ENCODE results near the gene PPP1R12A.

The PPP1R12A gene

DNA sequence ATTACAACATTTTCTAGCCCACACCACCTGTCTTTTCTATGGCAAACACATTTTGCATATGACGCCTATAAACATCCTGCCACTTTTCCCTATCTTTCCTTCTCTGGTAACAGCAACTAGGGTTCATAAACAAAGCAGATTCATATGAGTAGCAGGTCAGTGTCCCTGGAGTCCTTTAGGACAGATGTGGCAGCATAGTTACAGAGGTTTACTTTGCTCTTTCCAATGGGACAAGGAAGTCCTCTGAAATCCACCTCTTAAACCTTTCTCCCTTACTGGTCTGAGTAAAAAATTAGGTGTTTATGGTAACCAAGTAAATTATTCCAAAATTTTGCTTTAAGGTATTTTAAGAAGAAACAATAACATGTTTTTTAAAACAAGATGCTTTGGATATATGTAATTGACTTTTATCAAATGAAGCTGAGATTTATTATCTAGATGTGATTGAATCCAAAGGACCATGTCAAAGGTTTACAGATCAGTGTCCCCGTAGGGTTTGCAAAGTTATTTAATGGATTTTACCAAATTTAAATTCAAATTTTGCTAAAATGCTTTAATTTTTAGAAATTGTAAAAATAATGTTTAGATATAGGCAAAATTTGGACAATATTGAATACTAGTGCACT is 164.9 kb downstream of the PPP1R12A start:
- in situ Hi-C loops (cut with MboI; ENCODE audit: low sequenced_read_pairs) = no loop called here

- in situ Hi-C loops (cut with MboI; ENCODE audit: low sequenced_read_pairs) = no loop called here
Measured at GRCh38 chr12:79769189-79769859, 165.6 kb downstream of the PPP1R12A start.

DNA sequence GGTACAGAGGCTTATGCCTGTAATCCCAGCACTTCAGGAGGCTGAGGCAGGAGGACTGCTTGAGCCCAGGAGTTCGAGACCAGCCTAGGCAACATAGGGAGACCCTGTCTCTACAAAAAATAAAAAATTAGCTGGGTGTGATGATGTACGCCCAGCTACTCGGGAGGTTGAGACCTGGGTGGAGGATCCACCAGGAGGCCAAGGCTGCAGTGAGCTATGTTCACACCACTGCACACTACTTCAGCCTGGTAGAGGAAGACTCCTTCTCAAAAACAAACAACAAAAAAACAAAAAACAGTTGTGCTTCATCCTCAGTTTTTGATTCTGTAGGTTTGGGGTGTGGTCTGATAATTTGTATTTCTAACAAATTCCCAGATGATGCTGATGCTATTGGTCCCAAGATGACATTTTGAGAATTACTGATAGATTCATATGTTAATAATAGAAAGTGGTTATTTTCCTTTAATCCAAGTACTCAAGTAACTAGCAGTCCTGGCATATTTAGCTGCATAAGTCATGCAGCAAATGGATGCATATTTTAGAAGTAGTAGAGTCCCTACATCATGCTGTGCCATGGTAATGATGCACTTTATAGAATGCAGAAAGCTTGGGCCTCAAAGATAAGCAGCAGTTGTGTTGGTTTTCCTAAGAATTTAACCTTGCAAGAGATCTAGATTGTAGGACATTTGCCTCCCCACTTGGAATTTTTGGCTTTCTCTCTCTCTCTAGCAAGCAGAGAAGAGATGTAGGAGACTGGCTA is 168.0 kb downstream of the PPP1R12A start:
- in situ Hi-C loops (cut with MboI; ENCODE audit: low sequenced_read_pairs) = no loop called here

- in situ Hi-C loops (cut with MboI; ENCODE audit: low sequenced_read_pairs) = no loop called here
Measured at GRCh38 chr12:79765157-79765556, 169.7 kb downstream of the PPP1R12A start.

DNA sequence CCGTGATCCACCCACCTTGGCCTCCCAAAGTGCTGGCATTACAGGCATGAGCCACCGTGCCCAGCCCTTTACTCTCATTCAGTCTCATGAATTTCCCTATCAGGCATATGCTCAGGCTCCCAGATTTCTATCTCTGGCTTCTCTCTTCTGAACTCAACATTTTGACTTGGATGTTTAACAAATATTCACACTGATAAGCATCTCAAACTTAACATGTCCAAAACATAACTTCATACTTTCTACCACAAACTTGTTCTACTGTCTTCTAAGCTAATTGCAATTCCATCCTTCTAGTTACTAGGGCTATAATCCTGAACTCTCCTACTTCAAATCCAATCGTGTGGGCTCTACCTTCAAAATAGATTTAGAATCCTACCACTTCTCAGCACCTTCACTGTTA is 170.3 kb downstream of the PPP1R12A start:
- in situ Hi-C loops (cut with MboI; ENCODE audit: low sequenced_read_pairs) = no loop called here

- in situ Hi-C loops (cut with MboI; ENCODE audit: low sequenced_read_pairs) = no loop called here
Measured at GRCh38 chr12:79763766-79764452, 171.0 kb downstream of the PPP1R12A start.

DNA sequence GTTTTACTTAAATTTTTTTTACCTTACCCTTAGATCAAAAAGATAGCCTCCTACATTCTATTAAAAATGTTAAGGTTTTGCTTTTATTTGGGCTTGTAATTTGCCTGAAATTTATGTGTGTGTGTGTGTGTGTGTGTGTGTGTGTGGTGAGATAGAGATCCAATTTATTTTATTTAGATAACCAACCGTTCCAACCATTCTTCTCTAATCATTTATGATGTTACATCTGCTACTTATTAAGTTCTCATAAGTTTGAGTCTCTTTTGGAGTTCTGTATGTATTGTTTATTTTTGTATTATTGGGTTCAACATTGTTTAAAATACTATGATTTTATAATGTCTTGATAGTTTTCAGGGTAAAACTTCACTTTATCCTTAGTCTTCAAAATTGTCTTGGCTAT is 173.6 kb downstream of the PPP1R12A start:
- in situ Hi-C loops (cut with MboI; ENCODE audit: low sequenced_read_pairs) = no loop called here

GRCh38 chr12:79747274-79747673 is 187.6 kb downstream of the PPP1R12A start:
- in situ Hi-C loops (cut with MboI; ENCODE audit: low sequenced_read_pairs) = no loop called here

- in situ Hi-C loops (cut with MboI; ENCODE audit: low sequenced_read_pairs) = no loop called here
Measured at GRCh38 chr12:79737875-79738718, 196.8 kb downstream of the PPP1R12A start.

- in situ Hi-C loops (cut with MboI; ENCODE audit: low sequenced_read_pairs) = no loop called here
Measured at GRCh38 chr12:79732638-79733037, 202.3 kb downstream of the PPP1R12A start.

DNA sequence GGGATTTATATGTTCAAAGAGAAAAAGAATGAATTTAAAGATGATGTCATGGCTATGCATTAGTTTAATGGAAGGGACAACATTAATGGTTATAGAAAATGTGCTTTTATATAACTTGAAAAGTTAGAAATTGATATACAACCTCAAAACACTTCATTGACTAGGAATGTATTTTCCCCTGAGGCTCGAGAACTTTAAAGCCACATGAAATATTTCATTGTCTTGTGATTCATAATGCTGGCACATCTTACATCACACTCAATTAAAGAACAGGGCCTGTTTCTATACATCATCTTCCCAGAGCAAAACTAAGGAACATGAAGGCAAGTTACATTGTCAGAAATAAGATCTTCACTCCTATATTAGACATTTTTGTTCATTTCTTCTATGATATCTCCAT is 208.9 kb downstream of the PPP1R12A start:
- in situ Hi-C loops (cut with MboI; ENCODE audit: low sequenced_read_pairs) = no loop called here

Data from HL-60/S4 treated with phorbol 12-myristate 13-acetate at 8.2 ng/mL for 4 days and 3 days (cell line).